ENCODE data around the gene ANKRD24.
"Not testable (repeated sequence)": the region's sequence is repeated elsewhere in the genome, so short reads cannot be mapped to it uniquely, and the experiment has no call there.

Gene ANKRD24

GRCh38 chr19:4182084-4182810, at the start of gene ANKRD24, which contains the start of gene SIRT6:
Gene ANKRD24 (plus strand): TSS chr19:4182689. CDS start chr19:4186426, 3,737 bp downstream.
Gene SIRT6 (minus strand): TSS chr19:4182563. CDS start chr19:4182539, 24 bp downstream.
- peak within 1 kb of the TSS; percentile 84 for H2AFZ ChIP-seq (ENCODE audit: low read depth)
- no peak within 1 kb of the TSS for H3K4me3 ChIP-seq (IDR thresholded peaks at IDR 0.05; ENCODE audit: insufficient read depth, low read depth, low read length)
- TF ChIP-seq, protein P1, sequence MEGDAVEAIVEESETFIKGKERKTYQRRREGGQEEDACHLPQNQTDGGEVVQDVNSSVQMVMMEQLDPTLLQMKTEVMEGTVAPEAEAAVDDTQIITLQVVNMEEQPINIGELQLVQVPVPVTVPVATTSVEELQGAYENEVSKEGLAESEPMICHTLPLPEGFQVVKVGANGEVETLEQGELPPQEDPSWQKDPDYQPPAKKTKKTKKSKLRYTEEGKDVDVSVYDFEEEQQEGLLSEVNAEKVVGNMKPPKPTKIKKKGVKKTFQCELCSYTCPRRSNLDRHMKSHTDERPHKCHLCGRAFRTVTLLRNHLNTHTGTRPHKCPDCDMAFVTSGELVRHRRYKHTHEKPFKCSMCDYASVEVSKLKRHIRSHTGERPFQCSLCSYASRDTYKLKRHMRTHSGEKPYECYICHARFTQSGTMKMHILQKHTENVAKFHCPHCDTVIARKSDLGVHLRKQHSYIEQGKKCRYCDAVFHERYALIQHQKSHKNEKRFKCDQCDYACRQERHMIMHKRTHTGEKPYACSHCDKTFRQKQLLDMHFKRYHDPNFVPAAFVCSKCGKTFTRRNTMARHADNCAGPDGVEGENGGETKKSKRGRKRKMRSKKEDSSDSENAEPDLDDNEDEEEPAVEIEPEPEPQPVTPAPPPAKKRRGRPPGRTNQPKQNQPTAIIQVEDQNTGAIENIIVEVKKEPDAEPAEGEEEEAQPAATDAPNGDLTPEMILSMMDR (conservative IDR thresholded peaks at IDR 0.05; ENCODE audit: low read depth, low read length): no peak
- H3K27me3 ChIP-seq (ENCODE audit: insufficient read depth, low read depth): peaks cover 4% of the 10 kb centered on the region; the same call in 1 of the 2 replicates
- H3K27ac ChIP-seq: no peak within 1 kb of the TSS
- H3K36me3 ChIP-seq (ENCODE audit: insufficient read depth): no peaks in the 10 kb centered on the region
- peak within 1 kb of the TSS; percentile 65; the same call in 1 of the 2 replicates for H3K9ac ChIP-seq
- no peaks in the 10 kb centered on the region for H4K20me1 ChIP-seq (ENCODE audit: insufficient read depth)
- H3K79me2 ChIP-seq (ENCODE audit: insufficient read depth, low read depth): no peaks in the 10 kb centered on the region
- peaks cover 10% of the 10 kb centered on the region for H3K4me1 ChIP-seq (ENCODE audit: low read depth, poor library complexity, severe bottlenecking)
- H3K4me2 ChIP-seq: peak within 1 kb of the TSS; percentile 86

DNA sequence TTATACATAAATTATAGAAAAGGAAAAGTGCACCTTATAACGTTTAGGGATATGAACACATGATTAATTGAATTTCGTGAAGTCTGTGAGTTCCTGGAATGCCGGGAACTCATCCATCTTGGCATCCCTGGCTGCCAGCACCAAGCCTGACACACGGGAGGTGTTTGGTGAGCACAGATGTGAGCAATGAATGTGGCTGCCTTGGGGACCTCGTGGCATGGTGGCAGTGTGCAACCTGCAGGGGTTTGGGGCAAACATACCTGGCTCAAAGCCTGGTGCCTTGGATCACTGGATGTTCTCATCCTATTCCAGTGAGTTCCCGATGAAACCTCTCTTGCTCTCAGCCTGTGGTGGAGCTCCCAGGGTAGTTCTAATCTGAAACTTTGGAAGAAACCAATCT, 48.1 kb upstream of the ANKRD24 start:
- Histone ChIP-seq H3K27me3 (ENCODE audit: insufficient read depth, low read depth) (peaks cover 40% of the 10 kb centered on the region; the same call in 1 of the 2 replicates), H4K20me1 (ENCODE audit: insufficient read depth) (no peaks in the 10 kb centered on the region), H3K27ac (no peak overlapping the region), H3K4me1 (ENCODE audit: low read depth, poor library complexity, severe bottlenecking) (no peaks in the 10 kb centered on the region), H3K4me2 (no peak overlapping the region), H2AFZ (ENCODE audit: low read depth) (no peak overlapping the region), H3K36me3 (ENCODE audit: insufficient read depth) (no peaks in the 10 kb centered on the region), H3K79me2 (ENCODE audit: insufficient read depth, low read depth) (no peaks in the 10 kb centered on the region), H3K4me3 (IDR thresholded peaks at IDR 0.05; ENCODE audit: insufficient read depth, low read depth, low read length) (no peak overlapping the region), H3K9ac (no peak overlapping the region)
- TF ChIP-seq, protein P1 (conservative IDR thresholded peaks at IDR 0.05; ENCODE audit: low read depth, low read length): no peak

DNA sequence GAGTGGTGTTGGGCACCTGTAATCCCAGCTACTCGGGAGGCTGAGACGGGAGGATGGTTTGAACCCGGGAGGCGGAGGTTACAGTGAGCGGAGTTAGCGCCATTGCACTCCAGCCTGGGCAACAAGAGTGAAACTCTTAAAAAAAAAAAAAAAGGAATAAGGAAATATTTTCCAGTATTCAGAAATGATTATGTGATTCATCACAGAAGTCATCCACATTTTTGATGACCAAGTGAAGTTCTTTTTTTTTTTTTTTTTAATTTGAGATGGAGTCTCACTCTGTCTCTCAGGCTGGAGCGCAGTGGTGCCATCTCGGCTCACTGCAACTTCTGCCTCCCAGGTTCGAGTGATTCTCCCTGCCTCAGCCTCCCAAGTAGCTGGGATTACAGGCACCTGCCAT, 47.1 kb upstream of the ANKRD24 start:
- not testable (repeated sequence) for H3K27ac ChIP-seq; H3K36me3 ChIP-seq (ENCODE audit: insufficient read depth); H3K4me2 ChIP-seq; H3K4me3 ChIP-seq (IDR thresholded peaks at IDR 0.05; ENCODE audit: insufficient read depth, low read depth, low read length); H3K4me1 ChIP-seq (ENCODE audit: low read depth, poor library complexity, severe bottlenecking); H4K20me1 ChIP-seq (ENCODE audit: insufficient read depth); H2AFZ ChIP-seq (ENCODE audit: low read depth); H3K79me2 ChIP-seq (ENCODE audit: insufficient read depth, low read depth); H3K9ac ChIP-seq
- peaks cover 40% of the 10 kb centered on the region; the same call in 1 of the 2 replicates for H3K27me3 ChIP-seq (ENCODE audit: insufficient read depth, low read depth)

- H4K20me1 ChIP-seq (ENCODE audit: insufficient read depth): no peaks in the 10 kb centered on the region
- H3K9ac ChIP-seq: no peak overlapping the region
- peaks cover 51% of the 10 kb centered on the region for H3K27me3 ChIP-seq (ENCODE audit: insufficient read depth, low read depth)
- H3K79me2 ChIP-seq (ENCODE audit: insufficient read depth, low read depth): no peaks in the 10 kb centered on the region
- TF ChIP-seq, protein P1 (conservative IDR thresholded peaks at IDR 0.05; ENCODE audit: low read depth, low read length): no peak
- H3K36me3 ChIP-seq (ENCODE audit: insufficient read depth): no peaks in the 10 kb centered on the region
- H3K4me1 ChIP-seq (ENCODE audit: low read depth, poor library complexity, severe bottlenecking): peaks cover 4% of the 10 kb centered on the region
- H3K4me3 ChIP-seq (IDR thresholded peaks at IDR 0.05; ENCODE audit: insufficient read depth, low read depth, low read length): no peak overlapping the region
- no peak overlapping the region for H3K27ac ChIP-seq
- H3K4me2 ChIP-seq: no peak overlapping the region
- no peak overlapping the region for H2AFZ ChIP-seq (ENCODE audit: low read depth)
Observed at GRCh38 chr19:4136680-4137088, 45.8 kb upstream of the ANKRD24 start.

DNA sequence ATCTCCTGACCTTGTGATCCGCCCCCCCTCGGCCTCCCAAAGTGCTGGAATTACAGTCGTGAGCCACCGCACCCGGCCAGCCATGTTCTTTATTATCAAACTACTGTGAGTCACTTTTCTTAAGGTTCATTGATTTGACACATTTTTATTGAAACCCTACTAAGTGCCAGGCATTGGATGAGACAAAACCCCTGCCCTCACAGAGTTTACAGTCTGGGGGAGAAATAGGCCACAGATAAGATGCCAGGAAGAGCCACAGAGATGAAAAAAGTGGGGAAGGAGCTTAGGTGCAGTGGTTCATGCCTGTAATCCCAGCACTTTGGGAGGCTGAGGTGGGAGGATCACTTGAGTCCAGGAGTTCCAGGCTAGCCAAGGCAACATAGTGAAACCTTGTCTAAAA, 44.0 kb upstream of the ANKRD24 start:
- TF ChIP-seq, protein P1 (conservative IDR thresholded peaks at IDR 0.05; ENCODE audit: low read depth, low read length): no peak

More for the DNA sequence above, 44.0 kb upstream of the ANKRD24 start:
- H3K4me1 ChIP-seq (ENCODE audit: low read depth, poor library complexity, severe bottlenecking): peaks cover 4% of the 10 kb centered on the region
- no peak overlapping the region for H3K4me3 ChIP-seq (IDR thresholded peaks at IDR 0.05; ENCODE audit: insufficient read depth, low read depth, low read length)
- H4K20me1 ChIP-seq (ENCODE audit: insufficient read depth): no peaks in the 10 kb centered on the region
- H3K27me3 ChIP-seq (ENCODE audit: insufficient read depth, low read depth): peaks cover 60% of the 10 kb centered on the region
- no peak overlapping the region for H2AFZ ChIP-seq (ENCODE audit: low read depth)
- no peaks in the 10 kb centered on the region for H3K79me2 ChIP-seq (ENCODE audit: insufficient read depth, low read depth)
- H3K27ac ChIP-seq: no peak overlapping the region
- H3K4me2 ChIP-seq: no peak overlapping the region
- no peak overlapping the region for H3K9ac ChIP-seq
- H3K36me3 ChIP-seq (ENCODE audit: insufficient read depth): no peaks in the 10 kb centered on the region

Measured in KMS-11 (cell line).